Diencephalon (tissue), 1 donor: ENCODE data around the gene LINS1. TPM values are rescaled to one million over a fixed set of nuclear protein-coding genes. Genes with fewer than 3 reads are reported as not detected.

Experiments used
- small RNA-seq: library from RNA; depleted of rRNA; stranded (forward); fragments of <200 nt; gene quantifications from one replicate; pipeline ENCODE3, GENCODE V24; 2014
- total RNA-seq: library from RNA; depleted of rRNA; stranded (reverse); fragments of >200 nt; gene quantifications from one replicate; pipeline ENCODE4 v1.2.3, GENCODE V29; 2014

LINS1 gene, protein sequence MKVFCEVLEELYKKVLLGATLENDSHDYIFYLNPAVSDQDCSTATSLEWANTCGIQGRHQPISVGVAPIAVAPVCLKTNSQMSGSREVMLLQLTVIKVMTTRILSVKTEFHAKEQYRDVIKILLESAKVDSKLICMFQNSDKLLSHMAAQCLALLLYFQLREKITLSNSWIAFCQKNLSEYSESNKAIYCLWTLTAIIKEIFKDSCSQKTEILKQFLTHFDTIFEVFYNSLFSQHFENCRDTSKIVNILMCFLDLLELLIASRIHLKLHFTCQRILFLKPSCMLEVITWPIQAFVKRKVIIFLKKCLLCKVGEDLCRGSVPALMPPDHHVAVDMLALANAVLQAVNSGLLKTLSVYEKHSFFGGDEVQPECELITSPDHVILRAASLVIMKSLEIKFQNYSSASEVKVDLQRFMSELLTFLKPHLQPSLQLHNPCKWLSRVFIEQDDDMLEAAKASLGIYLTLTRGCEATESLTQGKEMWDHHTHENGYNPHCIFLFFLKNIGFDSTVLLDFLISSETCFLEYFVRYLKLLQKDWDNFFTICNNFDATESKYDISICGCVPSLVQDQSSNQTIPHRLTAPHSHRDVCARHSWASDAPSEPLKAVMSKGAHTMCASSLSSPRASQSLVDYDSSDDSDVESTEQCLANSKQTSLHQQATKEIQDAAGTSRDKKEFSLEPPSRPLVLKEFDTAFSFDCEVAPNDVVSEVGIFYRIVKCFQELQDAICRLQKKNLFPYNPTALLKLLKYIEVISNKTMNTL
- 31.4 TPM for total RNA-seq

DNA sequence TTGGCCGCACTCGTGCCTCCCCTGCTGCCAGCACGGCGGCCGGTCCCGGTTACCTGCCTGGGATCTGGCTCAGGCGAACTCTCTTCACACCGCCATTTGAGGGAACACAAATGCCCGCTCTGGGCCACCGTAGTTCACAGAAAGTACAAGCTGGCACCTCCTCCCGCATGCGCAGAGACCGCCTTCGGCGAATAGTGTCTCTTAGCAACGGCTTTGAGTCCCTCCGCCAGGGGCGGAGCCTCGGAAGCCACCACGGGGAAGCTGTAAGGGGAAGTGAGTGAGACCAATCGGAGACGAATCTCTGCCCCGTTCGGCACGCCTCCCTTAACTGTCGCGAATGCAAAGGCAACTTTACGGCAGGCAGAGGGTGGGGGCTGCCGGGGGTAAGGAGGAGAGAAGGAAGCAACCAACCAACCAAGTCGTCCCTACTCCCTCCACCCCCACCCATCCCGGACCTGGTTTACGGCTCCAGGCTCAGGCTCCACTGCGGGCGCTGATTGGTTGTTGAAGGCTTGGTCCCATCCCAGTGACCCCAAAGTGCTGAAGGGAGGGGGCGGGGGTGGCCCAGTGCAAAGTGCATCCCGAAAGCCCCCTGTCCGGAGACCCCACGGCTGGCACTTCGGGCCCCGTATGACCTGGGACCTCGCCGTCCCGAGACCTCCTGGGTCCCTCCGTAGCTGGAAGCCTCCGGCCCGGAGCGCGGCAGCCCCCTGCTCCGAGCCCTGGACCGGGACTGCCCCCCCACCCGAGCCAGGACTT lies at the start of gene LINS1, which contains the start of gene ASB7:
Gene LINS1 (minus strand): TSS at position 121 of the 759 bp plus-strand sequence. CDS start 21,342 bp downstream, outside the sequence.
Gene ASB7 (plus strand): TSS at position 526 of the 759 bp plus-strand sequence. CDS start 9,628 bp downstream, outside the sequence.

DNA sequence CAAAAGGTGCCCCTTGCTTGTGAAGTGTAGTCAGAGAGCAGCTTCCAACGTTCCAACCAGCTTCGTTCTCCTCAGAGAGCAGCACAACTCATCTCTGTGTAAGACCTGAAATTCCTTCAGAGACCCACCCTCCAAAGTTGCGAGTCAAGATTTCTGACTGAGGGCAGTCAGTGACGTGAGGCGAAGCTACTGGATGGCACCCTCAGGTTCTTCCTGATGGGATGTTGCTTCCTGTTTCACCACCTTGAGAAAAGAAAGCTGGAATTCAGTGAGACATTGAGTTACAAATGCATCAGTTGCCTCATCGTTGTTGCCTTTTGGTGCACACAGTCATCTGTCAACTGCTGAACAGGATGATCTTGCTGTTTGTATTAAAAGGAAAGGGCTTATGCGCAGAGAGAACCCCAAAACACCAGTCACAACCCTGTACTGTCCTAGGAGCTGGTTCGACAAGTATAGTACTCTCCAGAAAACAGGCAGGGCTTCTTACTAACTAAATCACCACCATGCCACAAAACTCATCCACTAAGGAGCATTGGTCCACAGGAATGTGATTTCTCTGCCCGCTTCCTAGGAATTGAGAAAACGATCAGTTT lies 73.1 kb downstream of the LINS1 start, which contains the start of gene CERS3:
Gene CERS3 (minus strand): TSS at position 118 of the 596 bp plus-strand sequence. CDS start 27,101 bp downstream, outside the sequence.

Small RNA genes within 50 kb of the gene (small RNA-seq; reads per million reads assigned to genes)
- gene RF00019 (not detected), gene RNU6-181P (not detected), gene RNU6-322P (not detected)

Other genes starting within 250 kb of the LINS1 start
- under 0.01 TPM for gene CERS3, start 73.2 kb downstream of the LINS1 start, total RNA-seq
- 18.0 TPM for gene ASB7, start 405 bp upstream of the LINS1 start, total RNA-seq